Activated CD8-positive, alpha-beta memory T cell treated with anti-CD3 and anti-CD28 coated beads, Interleukin-2, amount 10 ng/mL, durations not matched to agents 7 days and 5 days (primary cell): ENCODE measurements around the gene MAP3K12. TPM values are rescaled to one million over a fixed set of nuclear protein-coding genes. Genes with fewer than 3 reads are reported as not detected.
"Not testable (repeated sequence)": the region's sequence is repeated elsewhere in the genome, so short reads cannot be mapped to it uniquely, and the experiment has no call there.

ENCODE experiments used
- ATAC-seq: fragments of 150-1000 bp; cut with Tn5 transposase; one replicate; pipeline ENCODE4 v1.10.0; 2021; ENCODE audit warnings: moderate library complexity
- CTCF ChIA-PET: fragments of 350-600 bp; sonication (Branson Sonifier 250); formaldehyde crosslinking; loops from one replicate; lab custom pipeline; 2021; ENCODE audit warnings: antibody characterized with exemption; lab: Charles Lee
- DNase-seq: peaks from one replicate; pipeline ENCODE4 v3.0.0-alpha.2; 2020
- H3K27ac Mint-ChIP-seq: one replicate; pipeline ENCODE4 v1.8.0; 2021; ENCODE audit warnings: mild to moderate bottlenecking, mixed read lengths
- H3K27me3 Mint-ChIP-seq: one replicate; pipeline ENCODE4 v1.8.0; 2021; ENCODE audit warnings: mixed read lengths
- H3K36me3 Mint-ChIP-seq: one replicate; pipeline ENCODE4 v1.8.0; 2021; ENCODE audit warnings: mild to moderate bottlenecking, mixed read lengths
- H3K4me1 Mint-ChIP-seq: one replicate; pipeline ENCODE4 v1.8.0; 2021; ENCODE audit warnings: mixed read lengths
- H3K4me3 Mint-ChIP-seq: one replicate; pipeline ENCODE4 v1.8.0; 2021; ENCODE audit warnings: mild to moderate bottlenecking, moderate library complexity, mixed read lengths
- H3K9me3 Mint-ChIP-seq: one replicate; pipeline ENCODE4 v1.8.0; 2022; ENCODE audit warnings: low read depth, mixed read lengths
- total RNA-seq, 2 experiments: library from RNA; stranded (reverse); gene quantifications; one replicate each; pipeline ENCODE4 v1.2.3, GENCODE V29; 2021

MAP3K12 gene, protein sequence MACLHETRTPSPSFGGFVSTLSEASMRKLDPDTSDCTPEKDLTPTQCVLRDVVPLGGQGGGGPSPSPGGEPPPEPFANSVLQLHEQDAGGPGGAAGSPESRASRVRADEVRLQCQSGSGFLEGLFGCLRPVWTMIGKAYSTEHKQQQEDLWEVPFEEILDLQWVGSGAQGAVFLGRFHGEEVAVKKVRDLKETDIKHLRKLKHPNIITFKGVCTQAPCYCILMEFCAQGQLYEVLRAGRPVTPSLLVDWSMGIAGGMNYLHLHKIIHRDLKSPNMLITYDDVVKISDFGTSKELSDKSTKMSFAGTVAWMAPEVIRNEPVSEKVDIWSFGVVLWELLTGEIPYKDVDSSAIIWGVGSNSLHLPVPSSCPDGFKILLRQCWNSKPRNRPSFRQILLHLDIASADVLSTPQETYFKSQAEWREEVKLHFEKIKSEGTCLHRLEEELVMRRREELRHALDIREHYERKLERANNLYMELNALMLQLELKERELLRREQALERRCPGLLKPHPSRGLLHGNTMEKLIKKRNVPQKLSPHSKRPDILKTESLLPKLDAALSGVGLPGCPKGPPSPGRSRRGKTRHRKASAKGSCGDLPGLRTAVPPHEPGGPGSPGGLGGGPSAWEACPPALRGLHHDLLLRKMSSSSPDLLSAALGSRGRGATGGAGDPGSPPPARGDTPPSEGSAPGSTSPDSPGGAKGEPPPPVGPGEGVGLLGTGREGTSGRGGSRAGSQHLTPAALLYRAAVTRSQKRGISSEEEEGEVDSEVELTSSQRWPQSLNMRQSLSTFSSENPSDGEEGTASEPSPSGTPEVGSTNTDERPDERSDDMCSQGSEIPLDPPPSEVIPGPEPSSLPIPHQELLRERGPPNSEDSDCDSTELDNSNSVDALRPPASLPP
- 10 to 100 TPM; 19.1 to 19.3 TPM for total RNA-seq

DNA sequence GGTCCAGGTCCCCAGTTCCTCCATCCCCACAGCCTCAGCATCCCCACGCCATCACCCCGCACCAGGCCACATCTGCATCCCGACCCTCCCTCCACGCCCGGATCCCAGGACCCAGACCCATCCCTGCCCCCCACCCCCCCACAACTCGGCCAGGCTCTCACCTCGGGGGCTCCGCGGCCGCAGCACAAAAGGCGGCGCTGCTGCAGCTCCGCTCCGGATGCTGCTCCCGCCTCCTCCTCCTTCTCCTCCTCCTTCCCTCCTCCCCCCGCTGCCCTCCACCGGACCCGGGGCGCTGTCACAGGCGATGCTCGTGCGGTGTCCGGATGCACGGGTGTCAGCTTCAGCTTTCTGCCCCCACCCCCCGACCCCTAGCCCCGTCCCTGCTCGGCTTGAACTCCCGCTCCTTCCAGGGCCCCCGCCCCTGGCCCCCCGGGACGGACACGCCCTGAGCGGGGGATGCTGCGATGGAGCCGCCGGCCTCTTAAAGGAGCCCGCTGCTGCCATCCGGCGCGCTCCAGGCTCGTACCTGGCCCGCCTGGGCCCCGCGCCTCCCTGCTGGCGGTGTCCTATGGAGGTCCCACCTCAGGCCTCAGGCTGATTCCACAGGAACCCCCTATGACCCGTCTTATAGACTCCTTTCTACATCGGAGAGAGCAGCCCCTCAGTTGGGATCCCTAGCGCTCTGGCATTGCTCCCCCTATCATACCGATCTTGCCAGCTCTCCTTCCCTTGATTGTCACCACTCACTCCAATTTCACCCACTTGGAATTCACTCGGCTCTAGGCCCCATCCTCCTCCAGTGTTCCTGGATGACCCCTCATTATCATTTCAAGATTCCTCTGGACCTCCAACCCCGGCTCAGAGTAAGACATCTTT lies at the start of gene MAP3K12:
TSS of gene MAP3K12 (minus strand) at position 193 of the 876 bp plus-strand sequence. CDS start 12,067 bp downstream, outside the sequence.
- H3K27me3 Mint-ChIP-seq, result no peaks in the 10 kb centered on the region
- DNase-seq (peak; percentile 82), ATAC-seq (peak; percentile 21)
- no peaks in the 10 kb centered on the region for H3K36me3 Mint-ChIP-seq
- H3K4me1 Mint-ChIP-seq, result peaks cover 40% of the 10 kb centered on the region
- peak within 1 kb of the TSS; percentile 96 for H3K27ac Mint-ChIP-seq
- CTCF ChIA-PET, result interaction anchor here (1.0 to 3.6 kb wide), 6 partner anchors 8 to 397 kb away, joined by 3 to 26 read pairs (median 7); partner anchors contain the start of gene SOAT2
- no peaks in the 10 kb centered on the region for H3K9me3 Mint-ChIP-seq
- H3K4me3 Mint-ChIP-seq, result peak within 1 kb of the TSS; percentile 83

DNA sequence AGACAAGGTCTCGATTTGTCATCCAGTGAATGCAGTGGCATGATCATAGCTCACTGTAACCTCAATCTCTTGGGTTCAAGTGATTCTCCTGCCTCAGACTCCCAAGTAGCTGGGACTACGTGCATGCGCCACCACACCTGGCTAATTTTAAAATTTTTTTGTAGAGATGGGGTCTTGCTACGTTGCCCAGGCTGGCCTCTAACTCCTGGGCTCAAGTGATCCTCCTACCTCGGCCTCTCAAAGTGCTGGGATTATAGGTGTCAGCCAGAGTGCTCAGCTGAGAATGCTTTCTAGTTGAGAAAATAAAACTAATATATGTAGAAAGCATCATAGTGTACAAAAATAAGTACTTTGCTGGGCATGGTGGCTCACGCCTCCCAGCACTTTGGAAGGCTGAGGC lies 49.1 kb upstream of the MAP3K12 start:
- H3K27me3 Mint-ChIP-seq, ATAC-seq, H3K4me3 Mint-ChIP-seq, DNase-seq, H3K9me3 Mint-ChIP-seq, H3K27ac Mint-ChIP-seq, CTCF ChIA-PET: not testable (repeated sequence)
- Mint-ChIP-seq H3K36me3 (peaks cover 15% of the 10 kb centered on the region), H3K4me1 (peaks cover 13% of the 10 kb centered on the region)

DNA sequence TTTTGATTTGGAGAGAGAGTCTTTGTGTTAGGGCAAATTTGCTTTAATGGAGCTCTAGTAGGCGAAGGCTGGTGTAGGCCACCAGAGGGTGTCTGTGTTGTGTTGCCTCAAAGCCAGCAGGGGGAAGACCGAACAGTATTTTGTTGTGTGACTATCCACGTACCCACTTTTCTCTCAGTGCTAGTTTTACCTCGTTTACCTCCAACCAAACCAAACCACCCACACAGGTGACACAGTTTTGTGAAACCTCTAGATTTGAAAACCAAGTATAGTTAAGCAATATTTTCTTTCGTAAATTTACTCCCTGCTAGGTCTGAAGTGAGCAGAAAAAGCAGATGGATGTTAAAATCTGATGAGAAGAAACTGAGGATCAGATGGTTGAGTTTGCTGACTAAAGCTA lies 44.3 kb upstream of the MAP3K12 start:
- Mint-ChIP-seq H3K9me3 (no peaks in the 10 kb centered on the region), H3K4me1 (peaks cover 11% of the 10 kb centered on the region), H3K36me3 (peaks cover 10% of the 10 kb centered on the region), H3K27ac (peak overlapping the region; percentile 63), H3K27me3 (no peaks in the 10 kb centered on the region), H3K4me3 (no peak overlapping the region)
- CTCF ChIA-PET, result interaction anchor here (0.6 to 4.5 kb wide), 29 partner anchors 8 to 496 kb away, joined by 3 to 77 read pairs (median 4); partner anchors contain the start of gene ATP5MC2
- ATAC-seq (peak; percentile 98), DNase-seq (peak; percentile 70)

DNA sequence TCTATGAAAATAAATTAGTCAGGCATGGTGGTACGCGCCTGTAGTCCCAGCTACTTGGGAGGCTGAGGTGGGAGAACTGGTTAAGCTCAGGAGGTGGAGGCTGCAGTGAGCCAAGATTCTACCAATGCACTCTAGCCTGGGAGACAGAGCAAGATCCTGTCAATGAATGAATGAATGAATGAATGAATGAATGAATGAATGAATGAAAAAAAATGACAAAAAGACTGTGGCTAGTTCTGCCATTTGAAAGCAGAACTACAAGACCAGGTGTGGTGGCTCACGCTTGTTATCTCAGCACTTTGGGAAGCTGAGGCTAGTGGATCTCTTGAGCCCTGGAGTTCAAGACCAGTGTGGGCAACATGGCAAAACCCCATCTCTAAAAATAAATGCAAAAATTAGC lies 40.3 kb upstream of the MAP3K12 start:
- Mint-ChIP-seq H3K36me3 (peaks cover 20% of the 10 kb centered on the region), H3K9me3 (no peaks in the 10 kb centered on the region), H3K4me3 (no peak overlapping the region), H3K4me1 (peaks cover 9% of the 10 kb centered on the region), H3K27ac (no peak overlapping the region), H3K27me3 (no peaks in the 10 kb centered on the region)
- CTCF ChIA-PET, result interaction anchor here (1.5 to 3.4 kb wide), 2 partner anchors 137 to 204 kb away, joined by 4 to 17 read pairs; partner anchors contain the start of gene ATP5MC2
- DNase-seq (no peak), ATAC-seq (no peak)

DNA sequence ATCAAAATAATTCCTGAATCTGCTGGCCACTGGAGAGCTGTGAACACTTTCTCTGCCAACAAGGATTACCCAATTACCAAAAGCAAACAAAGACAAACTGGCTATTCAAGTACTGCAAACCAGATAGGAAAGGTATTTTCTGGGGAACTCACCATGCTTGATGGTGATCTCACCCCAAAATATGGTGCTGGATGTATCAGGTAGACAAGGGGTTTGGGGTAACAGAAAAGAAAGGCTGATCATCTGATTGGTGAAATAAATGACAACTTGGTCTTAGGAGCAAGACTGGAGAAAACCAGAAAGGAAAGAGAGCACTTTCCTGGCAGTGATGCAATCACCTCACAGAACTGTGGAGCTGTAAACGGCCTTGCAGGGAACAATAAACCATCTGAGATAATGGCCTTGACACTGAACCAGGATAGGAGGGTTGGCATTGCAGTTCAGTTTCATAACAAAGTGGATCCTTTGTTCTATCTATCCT lies 39.0 kb upstream of the MAP3K12 start:
- CTCF ChIA-PET, result interaction anchor here (1.2 to 3.4 kb wide), 3 partner anchors 18 to 206 kb away, joined by 3 to 17 read pairs (median 4); partner anchors contain the start of gene ATP5MC2
- H3K4me1 Mint-ChIP-seq, result no peaks in the 10 kb centered on the region
- no peaks in the 10 kb centered on the region for H3K27me3 Mint-ChIP-seq
- no peaks in the 10 kb centered on the region for H3K9me3 Mint-ChIP-seq
- peaks cover 23% of the 10 kb centered on the region for H3K36me3 Mint-ChIP-seq
- H3K4me3 Mint-ChIP-seq, result no peak overlapping the region
- ATAC-seq, result no peak
- H3K27ac Mint-ChIP-seq, result no peak overlapping the region
- DNase-seq, result no peak

DNA sequence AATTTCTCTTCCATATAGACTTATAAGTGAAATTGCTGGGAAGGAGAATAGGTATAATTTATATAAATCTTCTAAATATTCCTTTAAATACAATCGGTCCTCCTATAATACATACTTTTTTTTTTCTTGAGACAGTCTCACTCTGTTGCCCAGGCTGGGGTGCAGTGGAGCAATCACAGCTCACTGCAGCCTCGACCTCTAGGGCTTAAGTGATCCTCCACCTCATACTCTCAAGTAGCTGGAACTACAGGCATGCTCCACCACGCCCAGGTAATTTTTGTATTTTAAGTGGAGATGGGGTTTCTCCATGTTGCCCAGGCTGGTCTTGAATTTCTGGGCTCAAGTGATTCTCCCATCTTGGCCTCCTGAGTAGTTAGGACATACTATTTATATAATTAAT lies 37.7 kb upstream of the MAP3K12 start:
- no peak for ATAC-seq
- no peak for DNase-seq
- Mint-ChIP-seq H3K27me3 (no peaks in the 10 kb centered on the region), H3K36me3 (peaks cover 25% of the 10 kb centered on the region), H3K4me3 (no peak overlapping the region), H3K27ac (no peak overlapping the region), H3K4me1 (no peaks in the 10 kb centered on the region), H3K9me3 (no peaks in the 10 kb centered on the region)
- CTCF ChIA-PET, result no interaction called here

DNA sequence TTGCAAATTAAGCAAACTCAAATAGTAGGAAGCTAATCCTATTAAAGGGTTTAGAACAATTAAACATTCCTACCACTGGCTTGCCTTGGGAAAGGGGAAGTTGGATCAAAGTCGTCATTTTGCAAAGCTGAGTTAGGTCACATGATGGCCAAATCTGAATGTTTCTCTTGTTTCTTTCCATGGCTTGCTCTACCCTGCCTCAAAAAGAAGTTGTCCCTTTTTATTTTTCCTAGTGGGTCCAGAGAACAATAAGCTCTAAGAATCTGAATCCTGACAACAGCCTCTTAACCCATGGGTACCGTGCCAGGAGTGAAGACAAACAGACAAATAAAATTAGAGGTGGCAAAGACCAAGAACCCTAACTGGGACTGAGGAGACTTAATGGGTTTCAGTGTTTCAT lies 34.2 kb upstream of the MAP3K12 start:
- H3K27me3 Mint-ChIP-seq, result no peaks in the 10 kb centered on the region
- no peaks in the 10 kb centered on the region for H3K4me1 Mint-ChIP-seq
- H3K36me3 Mint-ChIP-seq, result peaks cover 28% of the 10 kb centered on the region
- no peak overlapping the region for H3K4me3 Mint-ChIP-seq
- CTCF ChIA-PET, result interaction anchor here (0.9 to 2.1 kb wide), 5 partner anchors 10 to 210 kb away, joined by 3 to 6 read pairs (median 4); partner anchors contain the start of gene ATP5MC2
- no peak overlapping the region for H3K27ac Mint-ChIP-seq
- no peak for DNase-seq
- ATAC-seq, result no peak
- no peaks in the 10 kb centered on the region for H3K9me3 Mint-ChIP-seq

DNA sequence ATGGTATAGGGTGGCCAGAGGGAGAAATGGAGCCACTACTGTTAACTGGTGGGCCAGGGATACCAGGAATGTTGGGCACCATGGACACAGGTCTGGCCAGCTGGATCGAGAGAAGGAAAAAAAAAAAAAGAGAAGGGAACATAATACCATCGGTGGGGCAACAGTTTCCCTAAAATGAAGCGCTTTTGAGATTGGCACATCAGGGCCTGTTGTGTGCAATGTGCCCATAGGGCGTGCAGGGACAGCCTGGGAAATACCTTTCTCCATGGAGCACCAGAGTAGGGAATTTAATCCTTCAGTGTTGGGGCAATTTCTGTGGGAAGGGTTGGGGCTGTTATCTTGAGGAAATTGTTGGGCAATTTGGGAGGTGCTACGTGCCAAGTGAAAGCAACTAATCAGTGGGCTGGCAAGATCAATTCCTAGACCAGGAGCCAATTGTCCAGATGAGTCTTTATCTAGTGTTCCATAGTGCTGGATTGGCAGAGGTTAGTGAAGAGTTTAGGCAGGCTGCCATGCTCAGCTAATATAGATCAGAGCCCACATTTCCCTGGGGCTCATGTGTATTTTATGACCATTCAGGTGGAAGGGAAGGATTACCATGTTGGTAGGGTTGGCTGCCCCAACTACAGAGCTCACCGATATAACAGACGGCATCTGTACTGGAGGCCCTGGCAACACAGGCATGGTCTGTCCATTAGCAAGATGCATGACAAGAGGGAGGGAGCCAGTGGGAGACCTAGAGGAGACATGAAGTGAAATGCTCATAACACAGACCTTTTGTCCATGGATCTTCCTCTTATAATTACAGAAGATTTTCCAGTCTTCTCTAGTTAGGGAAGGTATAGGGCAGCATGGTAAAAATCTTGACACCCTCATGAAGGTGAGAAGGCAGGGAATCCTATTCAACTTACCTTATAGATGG lies 33.5 kb upstream of the MAP3K12 start:
- DNase-seq, result no peak
- Mint-ChIP-seq H3K4me1 (no peaks in the 10 kb centered on the region), H3K27me3 (no peaks in the 10 kb centered on the region), H3K36me3 (peaks cover 28% of the 10 kb centered on the region), H3K4me3 (no peak overlapping the region), H3K27ac (no peak overlapping the region), H3K9me3 (no peaks in the 10 kb centered on the region)
- CTCF ChIA-PET, result interaction anchor here (0.9 to 2.1 kb wide), 5 partner anchors 10 to 211 kb away, joined by 3 to 6 read pairs (median 4); partner anchors contain the start of gene ATP5MC2
- ATAC-seq, result no peak

DNA sequence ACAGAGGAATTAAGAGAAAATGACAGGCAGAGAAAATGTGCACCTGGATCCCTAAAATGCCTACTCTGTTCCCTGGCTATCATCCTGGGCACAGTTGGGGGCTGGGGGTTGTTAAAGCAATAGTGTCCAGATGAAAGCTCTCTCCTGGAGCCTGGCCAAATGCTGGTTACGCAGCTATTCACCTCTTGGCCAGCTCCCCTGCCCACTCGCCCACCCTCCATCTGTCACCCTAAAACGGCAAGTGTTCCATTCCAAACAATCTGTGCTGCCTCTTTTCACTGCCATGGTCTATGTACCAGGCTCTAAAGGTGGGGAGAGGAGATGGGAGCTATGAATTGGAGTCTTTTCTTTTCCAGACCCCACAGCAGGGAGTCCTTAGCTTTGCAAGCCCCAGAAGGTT lies 32.8 kb upstream of the MAP3K12 start:
- H3K4me1 Mint-ChIP-seq, result no peaks in the 10 kb centered on the region
- H3K27me3 Mint-ChIP-seq, result no peaks in the 10 kb centered on the region
- H3K4me3 Mint-ChIP-seq, result no peak overlapping the region
- DNase-seq (no peak), ATAC-seq (no peak)
- H3K36me3 Mint-ChIP-seq, result peaks cover 26% of the 10 kb centered on the region
- no peak overlapping the region for H3K27ac Mint-ChIP-seq
- CTCF ChIA-PET, result interaction anchor here (2.1 kb wide), 1 partner anchor 23 kb away, joined by 6 read pairs; no protein-coding TSS in a partner anchor
- no peaks in the 10 kb centered on the region for H3K9me3 Mint-ChIP-seq

DNA sequence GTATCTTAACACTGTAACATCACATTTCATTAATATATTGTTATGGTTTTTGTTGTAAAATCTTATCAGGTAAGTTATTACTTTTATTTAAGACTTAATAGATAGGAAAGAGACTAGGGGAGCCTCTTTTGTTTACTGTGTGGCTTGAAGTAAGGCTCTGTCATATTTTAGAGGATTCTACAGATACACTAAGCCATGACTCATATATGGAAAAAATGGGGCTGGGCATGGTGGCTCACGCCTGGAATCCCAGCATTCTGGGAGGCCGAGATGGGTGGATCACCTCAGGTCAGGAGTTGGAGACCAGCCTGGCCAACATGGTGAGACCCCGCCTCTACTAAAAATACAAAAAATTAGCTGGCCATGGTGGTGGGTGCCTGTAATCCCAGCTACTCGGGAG lies 31.7 kb upstream of the MAP3K12 start:
- DNase-seq (no peak), ATAC-seq (no peak)
- no peaks in the 10 kb centered on the region for H3K4me1 Mint-ChIP-seq
- H3K36me3 Mint-ChIP-seq, result peaks cover 27% of the 10 kb centered on the region
- H3K9me3 Mint-ChIP-seq, result no peaks in the 10 kb centered on the region
- H3K27ac Mint-ChIP-seq, result no peak overlapping the region
- CTCF ChIA-PET, result interaction anchor here (0.7 kb wide), 1 partner anchor 212 kb away, joined by 3 read pairs; no protein-coding TSS in a partner anchor
- no peaks in the 10 kb centered on the region for H3K27me3 Mint-ChIP-seq
- H3K4me3 Mint-ChIP-seq, result no peak overlapping the region

DNA sequence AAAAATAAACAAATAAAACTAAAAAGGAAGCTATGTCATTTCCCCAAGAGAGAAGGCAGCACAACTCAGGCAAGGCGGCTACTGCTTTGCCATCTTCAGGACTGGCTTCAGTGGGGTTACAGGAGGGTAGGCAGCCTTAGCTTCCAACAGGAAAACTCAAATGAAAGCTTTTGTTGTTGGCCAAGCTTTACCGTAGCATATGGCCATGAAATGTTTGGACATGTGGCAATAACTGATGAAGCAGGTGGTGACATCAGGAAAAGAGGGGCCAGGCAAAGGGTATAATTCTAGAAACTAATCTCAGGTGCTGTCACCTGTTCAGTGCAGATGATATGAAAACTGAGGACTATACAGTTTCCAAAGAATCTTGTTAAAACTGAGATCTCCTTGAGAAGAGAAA lies 30.8 kb upstream of the MAP3K12 start:
- Mint-ChIP-seq H3K4me3 (no peak overlapping the region), H3K36me3 (peaks cover 20% of the 10 kb centered on the region), H3K4me1 (no peaks in the 10 kb centered on the region), H3K27ac (no peak overlapping the region), H3K9me3 (no peaks in the 10 kb centered on the region), H3K27me3 (no peaks in the 10 kb centered on the region)
- DNase-seq, result no peak
- no peak for ATAC-seq
- CTCF ChIA-PET, result interaction anchor here (0.6 kb wide), 1 partner anchor 107 kb away, joined by 3 read pairs; no protein-coding TSS in a partner anchor
